Fibroblast of mammary gland (primary cell): ENCODE results near the gene RABGAP1L.

ENCODE experiments used
- DNase-seq: peaks from one replicate; pipeline ENCODE4 v3.0.0-alpha.2; 2010; ENCODE audit warnings: low read depth
- H3K4me3 ChIP-seq: 2 replicates; pipeline ENCODE4 v1.5.1; 2011; ENCODE audit warnings: low read depth, mild to moderate bottlenecking, low read length, moderate library complexity; ENCODE audit not compliant: control insufficient read depth
- CTCF ChIP-seq: conservative IDR thresholded peaks from 2 replicates; pipeline ENCODE4 v1.5.1; 2011; ENCODE audit warnings: low read depth, low read length, inconsistent platforms; ENCODE audit not compliant: control insufficient read depth, insufficient read depth

Gene RABGAP1L

DNA sequence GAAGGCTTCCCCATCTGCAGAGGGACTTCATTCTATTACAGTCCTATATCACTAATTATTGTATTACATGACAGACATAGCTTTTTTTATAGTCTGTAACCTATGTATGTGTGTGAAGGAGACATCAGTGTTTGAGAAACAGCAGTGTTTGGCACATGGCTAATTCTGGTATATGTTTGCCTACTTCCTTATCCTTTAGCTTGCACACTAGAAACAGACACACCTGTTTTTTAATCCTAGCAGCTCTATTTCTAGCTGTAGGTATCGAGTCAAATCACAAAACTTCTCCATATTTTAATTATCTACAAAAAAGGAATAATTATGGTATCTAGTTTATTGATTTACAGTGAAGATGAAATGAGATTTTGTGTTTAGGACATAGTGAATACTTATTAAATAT is 711.0 kb downstream of the RABGAP1L start:
- no peak overlapping the region for H3K4me3 ChIP-seq
- no peak for TF ChIP-seq CTCF
- DNase-seq, result no peak

DNA sequence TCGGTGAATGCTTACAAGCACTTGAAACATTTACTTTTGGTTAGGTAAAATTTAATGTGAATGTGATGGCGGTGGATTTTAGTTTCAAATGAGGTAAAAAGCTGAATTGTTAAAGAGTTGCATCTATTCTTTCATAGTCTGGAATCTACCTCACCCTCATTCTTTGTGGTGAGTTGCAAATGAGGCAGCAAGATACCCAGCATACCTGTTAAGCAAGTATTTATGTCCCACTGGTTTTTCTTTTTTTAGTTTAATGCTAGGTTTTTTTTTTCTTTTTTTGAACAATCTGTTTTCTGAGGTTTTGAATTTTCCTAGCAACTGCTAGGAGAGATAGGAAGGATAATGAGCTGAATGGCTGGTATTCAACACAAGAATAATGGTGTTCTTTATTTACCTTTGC is 712.6 kb downstream of the RABGAP1L start:
- no peak for DNase-seq
- H3K4me3 ChIP-seq, result no peak overlapping the region
- TF ChIP-seq CTCF, result no peak

GRCh38 chr1:174872615-174873058 is 713.3 kb downstream of the RABGAP1L start:
- TF ChIP-seq CTCF, result no peak
- DNase-seq, result peak; percentile 9
- no peak overlapping the region for H3K4me3 ChIP-seq

GRCh38 chr1:174874331-174875053 is 715.2 kb downstream of the RABGAP1L start:
- TF ChIP-seq CTCF, result no peak
- H3K4me3 ChIP-seq, result no peak overlapping the region
- no peak for DNase-seq

- DNase-seq, result no peak
- TF ChIP-seq CTCF, result no peak
- H3K4me3 ChIP-seq, result no peak overlapping the region
Measured at GRCh38 chr1:174875306-174875705, 716.0 kb downstream of the RABGAP1L start.

DNA sequence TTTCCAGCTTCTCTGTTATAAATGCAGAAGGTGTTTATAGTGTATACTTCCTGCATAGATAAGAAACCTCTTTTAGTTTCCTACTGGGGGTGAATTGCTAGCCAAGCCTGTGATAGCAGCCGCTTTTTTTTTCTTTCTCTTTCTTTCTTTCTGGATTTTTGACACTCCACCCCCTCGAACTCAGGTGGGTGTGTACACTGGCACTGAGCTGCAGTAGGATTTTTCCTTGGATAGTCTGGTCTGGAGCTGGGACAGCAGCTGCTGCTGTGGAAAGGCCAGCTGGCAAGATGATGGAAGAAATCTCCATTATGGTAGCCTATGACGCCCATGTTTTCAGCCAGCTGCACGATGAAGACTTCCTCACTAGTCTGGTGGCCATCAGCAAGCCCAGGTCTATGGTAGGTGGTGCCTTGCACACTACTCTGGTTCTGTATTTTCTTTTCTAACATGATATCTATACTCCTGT is 717.9 kb downstream of the RABGAP1L start:
- peak; percentile 1 for DNase-seq
- TF ChIP-seq CTCF, result no peak
- H3K4me3 ChIP-seq, result no peak overlapping the region
